K562 (cell line): ENCODE measurements around the gene DENND1A. TPM values are rescaled to one million over a fixed set of nuclear protein-coding genes. Genes with fewer than 3 reads are reported as not detected.

Experiments
- ATAC-seq: fragments of 200-7000 bp; cut with Tn5 transposase; 3 replicates; pipeline ENCODE4 v1.9.1; 2020; ENCODE audit warnings: moderate library complexity
- BruUV-seq: library from RNA; stranded (reverse); fragments of 400-500 nt; replicated peaks from 2 replicates; lab custom pipeline; 2021; lab: Mats Ljungman, UMichigan
- CTCF ChIA-PET: fragments of 300-600 bp; formaldehyde crosslinking; extraction: SDS; loops from one replicate; lab custom pipeline; 2021; ENCODE audit warnings: low intra/inter-chr PET ratio; lab: Yijun Ruan, JAX
- POLR2A ChIA-PET: fragments of 300-600, 350-650 bp; sonication (Branson Sonifier 250); formaldehyde crosslinking; extraction: SDS; loops from one replicate; lab custom pipeline; 2021; ENCODE audit warnings: antibody characterized with exemption, inconsistent platforms; lab: Yijun Ruan, JAX
- DNase-seq, 4 experiments: peaks; one replicate each; pipeline versions ENCODE4 v3.0.0 to v3.0.0-alpha.2; 2011 to 2018; ENCODE audit warnings: low spot score in 3 of 4, mixed read lengths in 3 of 4; ENCODE audit errors: extremely low read depth in 1 of 4
- FAIRE-seq: peaks from 2 replicates; lab custom pipeline; 2011; peaks lifted over from hg19 to GRCh38; lab: Jason Lieb, UNC
- H2AFZ ChIP-seq: 2 replicates; pipeline ENCODE4 v1.6.0; 2011; ENCODE audit warnings: low read depth, low read length, control low read depth, inconsistent platforms
- H3K27ac ChIP-seq: fragments of 200-600 bp; 3 replicates; pipeline ENCODE4 v1.8.0; 2011; ENCODE audit warnings: low read depth, mild to moderate bottlenecking, control low read depth, inconsistent platforms, low read length, moderate library complexity, mixed read lengths; ENCODE audit errors: extremely low read depth
- H3K27me3 ChIP-seq, 2 experiments: fragments of 300-600 bp in 1 of 2; 2 replicates in 1 of 2; 3 replicates in 1 of 2; pipeline versions ENCODE4 v1.6.0 to v1.8.0; 2011; ENCODE audit warnings: inconsistent platforms in 2 of 2, low read length in 2 of 2, mild to moderate bottlenecking in 1 of 2, mixed read lengths in 1 of 2, moderate library complexity in 1 of 2; ENCODE audit not compliant: control insufficient read depth in 2 of 2, insufficient read depth in 2 of 2
- H3K36me3 ChIP-seq: fragments of 300-600 bp; 3 replicates; pipeline ENCODE4 v1.8.0; 2011; ENCODE audit warnings: mild to moderate bottlenecking, low read length, inconsistent platforms; ENCODE audit not compliant: control insufficient read depth, insufficient read depth
- H3K4me1 ChIP-seq, 2 experiments: fragments of 200-600 bp in 1 of 2; replicated peaks in 1 of 2; 2 replicates in 1 of 2; 3 replicates in 1 of 2; pipeline versions ENCODE4 v1.5.1 to v1.8.0; 2011; ENCODE audit warnings: inconsistent platforms in 2 of 2, low read length in 2 of 2, mild to moderate bottlenecking in 1 of 2, mixed read lengths in 1 of 2, moderate library complexity in 1 of 2; ENCODE audit not compliant: control insufficient read depth in 2 of 2, insufficient read depth in 2 of 2
- H3K4me2 ChIP-seq: 2 replicates; pipeline ENCODE4 v1.6.1; 2011; ENCODE audit warnings: low read length, control low read depth, inconsistent platforms, mixed read lengths; ENCODE audit not compliant: insufficient read depth
- H3K4me3 ChIP-seq: fragments of 200-600 bp; sonication (generic), shearing (Covaris generic); 2 replicates; pipeline ENCODE4 v1.5.1; 2016; ENCODE audit warnings: control low read depth, inconsistent platforms
- H3K79me2 ChIP-seq: fragments of 200-600 bp; 3 replicates; pipeline ENCODE4 v1.8.0; 2011; ENCODE audit warnings: low read length, inconsistent platforms; ENCODE audit not compliant: control insufficient read depth, insufficient read depth
- H3K9ac ChIP-seq, 2 experiments: 2 replicates each; pipeline versions ENCODE4 v1.6.0 to v1.6.1; 2011; ENCODE audit warnings: low read depth in 2 of 2, low read length in 2 of 2, control low read depth in 1 of 2, inconsistent platforms in 1 of 2, mild to moderate bottlenecking in 1 of 2, mixed read lengths in 1 of 2; ENCODE audit not compliant: insufficient read depth in 1 of 2
- H3K9me1 ChIP-seq: one replicate; pipeline ENCODE4 v1.6.0; 2011; ENCODE audit warnings: inconsistent platforms, mild to moderate bottlenecking, low read length, moderate library complexity; ENCODE audit not compliant: control insufficient read depth, insufficient read depth
- H3K9me3 ChIP-seq: replicated peaks from 2 replicates; pipeline ENCODE4 v1.5.1; 2011; ENCODE audit warnings: low read depth, low read length, inconsistent platforms; ENCODE audit not compliant: control insufficient read depth, insufficient read depth
- H4K20me1 ChIP-seq: replicated peaks from 2 replicates; pipeline ENCODE4 v1.6.1; 2011; ENCODE audit warnings: low read length, inconsistent platforms, mixed read lengths; ENCODE audit not compliant: control insufficient read depth, insufficient read depth
- BACH1 ChIP-seq: fragments of 200-800 bp; sonication (Bioruptor generic); IDR thresholded peaks from 2 replicates; pipeline ENCODE4 v1.6.1; 2016; ENCODE audit warnings: missing genetic modification characterization, missing compliant biosample characterization
- HDAC8 ChIP-seq: fragments of 450-650 bp; IDR thresholded peaks from 2 replicates; pipeline ENCODE4 v1.6.1; 2016; ENCODE audit warnings: mild to moderate bottlenecking, missing genetic modification characterization, moderate library complexity, missing compliant biosample characterization
- HSF4 ChIP-seq: fragments of 250-450 bp; sonication (Bioruptor Pico); IDR thresholded peaks from 2 replicates; pipeline ENCODE4 v2.1.2; 2022; ENCODE audit warnings: mild to moderate bottlenecking, moderate library complexity, borderline replicate concordance
- MBD2 ChIP-seq: sonication (generic); IDR thresholded peaks from 2 replicates; pipeline ENCODE4 v1.6.1; 2016; ENCODE audit warnings: low read depth, borderline replicate concordance
- RBM15 ChIP-seq: fragments of 200-400 bp; formaldehyde crosslinking; IDR thresholded peaks from 2 replicates; pipeline ENCODE4 v1.6.1; 2018; ENCODE audit warnings: mild to moderate bottlenecking, low read length, moderate library complexity; ENCODE audit not compliant: insufficient read depth
- STAT5A ChIP-seq: IDR thresholded peaks from 2 replicates; pipeline ENCODE4 v1.6.1; 2012; ENCODE audit warnings: low read length, inconsistent platforms, borderline replicate concordance
- ZBTB17 ChIP-seq: fragments of 450-650 bp; formaldehyde crosslinking; IDR thresholded peaks from 2 replicates; pipeline ENCODE4 v1.4.0; 2020; ENCODE audit warnings: mild to moderate bottlenecking
- ZEB2 ChIP-seq: fragments of 450-650 bp; IDR thresholded peaks from 2 replicates; pipeline ENCODE4 v1.6.1; 2016
- ZNF23 ChIP-seq: fragments of 250-450 bp; sonication (Bioruptor Pico); IDR thresholded peaks from 2 replicates; pipeline ENCODE4 v1.4.0; 2020; ENCODE audit warnings: mild to moderate bottlenecking
- ZNF41 ChIP-seq: fragments of 250-450 bp; sonication (Bioruptor Pico); conservative IDR thresholded peaks from 2 replicates; pipeline ENCODE4 v1.4.0; 2020; ENCODE audit warnings: mild to moderate bottlenecking
- ZNF717 ChIP-seq: fragments of 250-450 bp; sonication (Bioruptor Pico); IDR thresholded peaks from 2 replicates; pipeline ENCODE4 v1.5.0; 2021
- WGBS: fragments of 100-300 bp; shearing (Covaris generic); methylation state at CpG from one replicate; pipeline ENCODE4 v1.1.6; 2016; ENCODE audit warnings: low coverage, mixed read lengths; ENCODE audit not compliant: insufficient coverage; ENCODE audit errors: missing lambda C conversion rate; 5-methylcytosine and 5-hydroxymethylcytosine counted together
- in situ Hi-C: fragments of 300-500 bp; cut with MboI; formaldehyde crosslinking; loops from 4 replicates; pipeline ENCODE4 v1.15.0; 2018; ENCODE audit warnings: inconsistent platforms, mixed read lengths
- intact Hi-C: fragments of 100-400 bp; cut with micrococcal nuclease; formaldehyde crosslinking; loops from 2 replicates; pipeline ENCODE4 v1.14.2; 2022
- polyA plus RNA-seq, 8 experiments: library from polyadenylated mRNA; depleted of rRNA in 4 of 8; stranded (reverse) in 5 of 8; unstranded in 3 of 8; fragments of >200 nt; fragmentation: Nextera tagmentation in 2 of 8; fragmentation: Illumina TruSeq in 1 of 8; extraction: Ambion mirVana in 2 of 8; extraction: Trizol in 1 of 8; gene quantifications; 2 replicates each; pipeline versions ENCODE4 v1.2.1 to v1.2.3, GENCODE V29; 2011 to 2014; ENCODE audit warnings: inconsistent platforms in 1 of 8, missing spikeins in 1 of 8
- total RNA-seq, 7 experiments: library from RNA; depleted of rRNA in 6 of 7; stranded (reverse); fragments of >200 nt in 6 of 7; fragmentation: Illumina TruSeq in 2 of 7; extraction: Trizol in 2 of 7; gene quantifications; 2 replicates each; pipeline versions ENCODE4 v1.2.1 to v1.2.3, GENCODE V29; 2011 to 2021; ENCODE audit warnings: low replicate concordance in 1 of 7
- TF ChIP-seq, protein P1 (sequence below): fragments of 250-450 bp; sonication (Bioruptor Pico); IDR thresholded peaks from 2 replicates; pipeline ENCODE4 v1.4.0; 2020; ENCODE audit warnings: mild to moderate bottlenecking, moderate library complexity
- TF ChIP-seq, protein P2 (sequence below): fragments of 450-650 bp; formaldehyde crosslinking; IDR thresholded peaks from 2 replicates; pipeline ENCODE4 v1.4.0; 2022; ENCODE audit warnings: missing genetic modification characterization
- TF ChIP-seq, protein P3 (sequence below), 3 experiments: fragments of 200-800 bp in 1 of 3; fragments of 250-450 bp in 1 of 3; fragments of 450-650 bp in 1 of 3; sonication (Bioruptor Pico) in 1 of 3; sonication (Bioruptor generic) in 1 of 3; formaldehyde crosslinking in 1 of 3; IDR thresholded peaks; 2 replicates each; pipeline versions ENCODE4 v1.6.1 to v1.8.0; 2016 to 2022; ENCODE audit warnings: mild to moderate bottlenecking in 2 of 3, missing genetic modification characterization in 2 of 3, missing compliant biosample characterization in 1 of 3, moderate library complexity in 1 of 3
- TF ChIP-seq, protein P4 (sequence below): fragments of 250-450 bp; sonication (Bioruptor Pico); IDR thresholded peaks from 2 replicates; pipeline ENCODE4 v1.4.0; 2020; ENCODE audit warnings: mild to moderate bottlenecking

The DENND1A gene
- total and polyA plus RNA-seq, 9 of the 15 experiments (the other 6 are each of a cell fraction or from before 2014, with no cell fraction given) = 7.6 to 29.5 (median 15.7) TPM

DNA sequence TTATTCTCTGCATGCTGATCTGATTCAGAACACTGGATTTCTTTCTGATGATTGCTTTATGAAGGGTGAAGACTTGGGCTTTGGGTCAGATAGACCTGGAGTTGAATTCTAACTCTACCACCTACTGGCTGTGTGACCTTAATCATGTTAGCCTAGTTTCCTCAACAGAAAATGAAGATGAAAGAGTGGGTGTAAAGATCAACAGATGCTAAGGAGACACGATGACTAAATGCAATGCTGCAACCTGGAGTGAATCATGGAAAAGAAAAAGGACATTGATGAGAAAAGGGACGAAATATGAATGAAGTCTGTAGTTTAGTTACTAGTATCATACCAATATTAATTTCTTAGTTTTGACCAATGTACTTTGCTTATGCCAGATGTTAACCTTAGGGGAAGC, 27.8 kb upstream of the DENND1A start:
- Histone ChIP-seq H3K9me3 (no peaks in the 10 kb centered on the region), H4K20me1 (no peaks in the 10 kb centered on the region), H3K27me3 (peaks cover 24 to 32% of the 10 kb centered on the region in 2 experiments), H3K9ac (no peak overlapping the region), H3K4me2 (no peak overlapping the region), H3K4me1 (no peaks in the 10 kb centered on the region), H3K36me3 (no peaks in the 10 kb centered on the region), H3K79me2 (no peaks in the 10 kb centered on the region), H3K27ac (no peak overlapping the region), H2AFZ (no peak overlapping the region), H3K9me1 (no peaks in the 10 kb centered on the region), H3K4me3 (no peak overlapping the region)
- ChIA-PET CTCF (no interaction called here), POLR2A (interaction anchor here (0.7 kb wide), 1 partner anchor 497 kb away, joined by 3 read pairs; no protein-coding TSS in a partner anchor)
- no peak for ATAC-seq
- 0% methylated on average over 2 of the region's 2 CpGs for WGBS
- intact Hi-C loops (loop anchor here (10.0 kb wide), 1 partner anchor 413 kb away; no protein-coding TSS in a partner anchor), in situ Hi-C loops (no loop called here)
- no TSS peak for BruUV-seq
- no peak for FAIRE-seq
- DNase-seq = no peak
- TF ChIP-seq, protein P1, sequence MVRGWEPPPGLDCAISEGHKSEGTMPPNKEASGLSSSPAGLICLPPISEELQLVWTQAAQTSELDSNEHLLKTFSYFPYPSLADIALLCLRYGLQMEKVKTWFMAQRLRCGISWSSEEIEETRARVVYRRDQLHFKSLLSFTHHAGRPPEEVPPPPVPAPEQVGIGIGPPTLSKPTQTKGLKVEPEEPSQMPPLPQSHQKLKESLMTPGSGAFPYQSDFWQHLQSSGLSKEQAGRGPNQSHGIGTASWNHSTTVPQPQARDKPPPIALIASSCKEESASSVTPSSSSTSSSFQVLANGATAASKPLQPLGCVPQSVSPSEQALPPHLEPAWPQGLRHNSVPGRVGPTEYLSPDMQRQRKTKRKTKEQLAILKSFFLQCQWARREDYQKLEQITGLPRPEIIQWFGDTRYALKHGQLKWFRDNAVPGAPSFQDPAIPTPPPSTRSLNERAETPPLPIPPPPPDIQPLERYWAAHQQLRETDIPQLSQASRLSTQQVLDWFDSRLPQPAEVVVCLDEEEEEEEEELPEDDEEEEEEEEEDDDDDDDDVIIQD (CRISPR knock-in tag) = no peak
- TF ChIP-seq ZNF717 (CRISPR knock-in tag) (no peak), RBM15 (no peak), HDAC8 (no peak), BACH1 (tag) (no peak), HSF4 (CRISPR knock-in tag) (no peak), ZEB2 (no peak), ZNF23 (CRISPR knock-in tag) (no peak), ZBTB17 (CRISPR knock-in tag) (no peak), MBD2 (no peak), ZNF41 (no peak), STAT5A (no peak)
- TF ChIP-seq, protein P2, sequence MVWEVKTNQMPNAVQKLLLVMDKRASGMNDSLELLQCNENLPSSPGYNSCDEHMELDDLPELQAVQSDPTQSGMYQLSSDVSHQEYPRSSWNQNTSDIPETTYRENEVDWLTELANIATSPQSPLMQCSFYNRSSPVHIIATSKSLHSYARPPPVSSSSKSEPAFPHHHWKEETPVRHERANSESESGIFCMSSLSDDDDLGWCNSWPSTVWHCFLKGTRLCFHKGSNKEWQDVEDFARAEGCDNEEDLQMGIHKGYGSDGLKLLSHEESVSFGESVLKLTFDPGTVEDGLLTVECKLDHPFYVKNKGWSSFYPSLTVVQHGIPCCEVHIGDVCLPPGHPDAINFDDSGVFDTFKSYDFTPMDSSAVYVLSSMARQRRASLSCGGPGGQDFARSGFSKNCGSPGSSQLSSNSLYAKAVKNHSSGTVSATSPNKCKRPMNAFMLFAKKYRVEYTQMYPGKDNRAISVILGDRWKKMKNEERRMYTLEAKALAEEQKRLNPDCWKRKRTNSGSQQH (CRISPR knock-in tag) = no peak
- TF ChIP-seq, protein P3, sequence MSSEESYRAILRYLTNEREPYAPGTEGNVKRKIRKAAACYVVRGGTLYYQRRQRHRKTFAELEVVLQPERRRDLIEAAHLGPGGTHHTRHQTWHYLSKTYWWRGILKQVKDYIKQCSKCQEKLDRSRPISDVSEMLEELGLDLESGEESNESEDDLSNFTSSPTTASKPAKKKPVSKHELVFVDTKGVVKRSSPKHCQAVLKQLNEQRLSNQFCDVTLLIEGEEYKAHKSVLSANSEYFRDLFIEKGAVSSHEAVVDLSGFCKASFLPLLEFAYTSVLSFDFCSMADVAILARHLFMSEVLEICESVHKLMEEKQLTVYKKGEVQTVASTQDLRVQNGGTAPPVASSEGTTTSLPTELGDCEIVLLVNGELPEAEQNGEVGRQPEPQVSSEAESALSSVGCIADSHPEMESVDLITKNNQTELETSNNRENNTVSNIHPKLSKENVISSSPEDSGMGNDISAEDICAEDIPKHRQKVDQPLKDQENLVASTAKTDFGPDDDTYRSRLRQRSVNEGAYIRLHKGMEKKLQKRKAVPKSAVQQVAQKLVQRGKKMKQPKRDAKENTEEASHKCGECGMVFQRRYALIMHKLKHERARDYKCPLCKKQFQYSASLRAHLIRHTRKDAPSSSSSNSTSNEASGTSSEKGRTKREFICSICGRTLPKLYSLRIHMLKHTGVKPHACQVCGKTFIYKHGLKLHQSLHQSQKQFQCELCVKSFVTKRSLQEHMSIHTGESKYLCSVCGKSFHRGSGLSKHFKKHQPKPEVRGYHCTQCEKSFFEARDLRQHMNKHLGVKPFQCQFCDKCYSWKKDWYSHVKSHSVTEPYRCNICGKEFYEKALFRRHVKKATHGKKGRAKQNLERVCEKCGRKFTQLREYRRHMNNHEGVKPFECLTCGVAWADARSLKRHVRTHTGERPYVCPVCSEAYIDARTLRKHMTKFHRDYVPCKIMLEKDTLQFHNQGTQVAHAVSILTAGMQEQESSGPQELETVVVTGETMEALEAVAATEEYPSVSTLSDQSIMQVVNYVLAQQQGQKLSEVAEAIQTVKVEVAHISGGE (CRISPR knock-in tag; IDR thresholded peaks at IDR 0.05) = no peak
- TF ChIP-seq, protein P4, sequence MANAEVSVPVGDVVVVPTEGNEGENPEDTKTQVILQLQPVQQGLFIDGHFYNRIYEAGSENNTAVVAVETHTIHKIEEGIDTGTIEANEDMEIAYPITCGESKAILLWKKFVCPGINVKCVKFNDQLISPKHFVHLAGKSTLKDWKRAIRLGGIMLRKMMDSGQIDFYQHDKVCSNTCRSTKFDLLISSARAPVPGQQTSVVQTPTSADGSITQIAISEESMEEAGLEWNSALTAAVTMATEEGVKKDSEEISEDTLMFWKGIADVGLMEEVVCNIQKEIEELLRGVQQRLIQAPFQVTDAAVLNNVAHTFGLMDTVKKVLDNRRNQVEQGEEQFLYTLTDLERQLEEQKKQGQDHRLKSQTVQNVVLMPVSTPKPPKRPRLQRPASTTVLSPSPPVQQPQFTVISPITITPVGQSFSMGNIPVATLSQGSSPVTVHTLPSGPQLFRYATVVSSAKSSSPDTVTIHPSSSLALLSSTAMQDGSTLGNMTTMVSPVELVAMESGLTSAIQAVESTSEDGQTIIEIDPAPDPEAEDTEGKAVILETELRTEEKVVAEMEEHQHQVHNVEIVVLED = no peak
